Measurements from ENCODE around the gene TMEM72.

DNA sequence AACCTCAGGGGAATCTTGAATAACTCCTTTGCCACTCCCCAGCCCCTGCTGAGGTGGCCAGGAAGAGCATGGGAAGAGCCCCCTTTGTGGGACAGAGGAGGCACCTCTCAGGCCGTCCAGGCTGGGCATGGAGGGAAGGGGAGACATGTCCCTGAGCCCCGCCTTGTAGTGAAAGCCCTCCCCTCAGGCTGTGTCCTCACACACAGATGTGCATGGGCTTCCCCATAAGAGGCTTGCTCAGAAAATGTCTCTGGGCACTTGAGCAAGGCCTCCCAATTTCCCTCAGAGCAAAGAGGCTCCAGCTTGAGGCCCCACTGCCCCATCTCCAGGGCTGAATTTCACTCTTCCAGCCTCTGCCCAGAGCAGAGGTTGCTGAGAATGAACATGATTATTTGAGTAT, 3.8 kb downstream of the TMEM72 start:
- TF ChIP-seq POLR2AphosphoS5 (IDR thresholded peaks at IDR 0.05): no peak
- TF ChIP-seq, protein P1, sequence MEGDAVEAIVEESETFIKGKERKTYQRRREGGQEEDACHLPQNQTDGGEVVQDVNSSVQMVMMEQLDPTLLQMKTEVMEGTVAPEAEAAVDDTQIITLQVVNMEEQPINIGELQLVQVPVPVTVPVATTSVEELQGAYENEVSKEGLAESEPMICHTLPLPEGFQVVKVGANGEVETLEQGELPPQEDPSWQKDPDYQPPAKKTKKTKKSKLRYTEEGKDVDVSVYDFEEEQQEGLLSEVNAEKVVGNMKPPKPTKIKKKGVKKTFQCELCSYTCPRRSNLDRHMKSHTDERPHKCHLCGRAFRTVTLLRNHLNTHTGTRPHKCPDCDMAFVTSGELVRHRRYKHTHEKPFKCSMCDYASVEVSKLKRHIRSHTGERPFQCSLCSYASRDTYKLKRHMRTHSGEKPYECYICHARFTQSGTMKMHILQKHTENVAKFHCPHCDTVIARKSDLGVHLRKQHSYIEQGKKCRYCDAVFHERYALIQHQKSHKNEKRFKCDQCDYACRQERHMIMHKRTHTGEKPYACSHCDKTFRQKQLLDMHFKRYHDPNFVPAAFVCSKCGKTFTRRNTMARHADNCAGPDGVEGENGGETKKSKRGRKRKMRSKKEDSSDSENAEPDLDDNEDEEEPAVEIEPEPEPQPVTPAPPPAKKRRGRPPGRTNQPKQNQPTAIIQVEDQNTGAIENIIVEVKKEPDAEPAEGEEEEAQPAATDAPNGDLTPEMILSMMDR (IDR thresholded peaks at IDR 0.05): no peak
- no peak for TF ChIP-seq POLR2A (IDR thresholded peaks at IDR 0.05)

All from breast epithelium (tissue), 3 donors.